PC-9 (cell line): ENCODE measurements around the gene SOX21. TPM values are rescaled to one million over a fixed set of nuclear protein-coding genes. Genes with fewer than 3 reads are reported as not detected.

Experiments used
- BruUV-seq: library from RNA; stranded (reverse); fragments of 400-500 nt; replicated peaks from 2 replicates; lab custom pipeline; 2021; lab: Mats Ljungman, UMichigan
- CTCF ChIA-PET: fragments of 300-600 bp; sonication (Branson Sonifier 250); formaldehyde crosslinking; loops from one replicate; lab custom pipeline; 2022; ENCODE audit warnings: antibody characterized with exemption; lab: Charles Lee
- POLR2A ChIA-PET: fragments of 300-600 bp; sonication (Branson Sonifier 250); formaldehyde crosslinking; loops from one replicate; lab custom pipeline; 2022; ENCODE audit warnings: antibody characterized with exemption; ENCODE audit not compliant: unreplicated experiment; lab: Charles Lee
- DNase-seq, 2 experiments: peaks; one replicate each; pipeline versions ENCODE4 v3.0.0 to v3.0.0-alpha.2; 2015 to 2022; ENCODE audit warnings: mixed read lengths in 1 of 2
- H2AFZ ChIP-seq: fragments of 200-600 bp; sonication (generic); 2 replicates; pipeline ENCODE4 v1.8.1; 2017; ENCODE audit warnings: antibody characterized with exemption
- H3F3A ChIP-seq: fragments of 200-600 bp; sonication (generic); 2 replicates; pipeline ENCODE4 v1.8.1; 2017; ENCODE audit warnings: antibody characterized with exemption, mild to moderate bottlenecking, low read depth; ENCODE audit not compliant: insufficient read depth
- H3K27ac ChIP-seq: fragments of 200-600 bp; sonication (generic); 2 replicates; pipeline ENCODE4 v1.6.1; 2016; ENCODE audit warnings: mixed run types
- H3K27me3 ChIP-seq: fragments of 200-600 bp; sonication (generic); 2 replicates; pipeline ENCODE4 v1.6.1; 2016; ENCODE audit warnings: low read depth, mixed run types; ENCODE audit not compliant: insufficient read depth
- H3K36me3 ChIP-seq: fragments of 200-600 bp; sonication (generic); 2 replicates; pipeline ENCODE4 v1.6.1; 2016; ENCODE audit warnings: low read depth, mixed run types
- H3K4me1 ChIP-seq: fragments of 200-600 bp; sonication (generic); replicated peaks from 2 replicates; pipeline ENCODE4 v1.6.1; 2016; ENCODE audit warnings: mixed run types; ENCODE audit not compliant: insufficient read depth
- H3K4me2 ChIP-seq: fragments of 200-600 bp; sonication (generic); 2 replicates; pipeline ENCODE4 v1.6.1; 2017; ENCODE audit warnings: mixed run types
- H3K4me3 ChIP-seq: fragments of 200-600 bp; sonication (generic); 2 replicates; pipeline ENCODE4 v1.6.1; 2016; ENCODE audit warnings: mixed run types
- H3K79me2 ChIP-seq: fragments of 200-600 bp; sonication (generic); 2 replicates; pipeline ENCODE4 v1.6.1; 2017; ENCODE audit warnings: low read depth, mixed run types
- H3K9me2 ChIP-seq: fragments of 200-600 bp; sonication (generic); 2 replicates; pipeline ENCODE4 v1.8.1; 2017; ENCODE audit warnings: mild to moderate bottlenecking; ENCODE audit not compliant: insufficient read depth
- H3K9me3 ChIP-seq: fragments of 200-600 bp; sonication (generic); 2 replicates; pipeline ENCODE4 v1.8.1; 2016; ENCODE audit warnings: low read depth; ENCODE audit not compliant: insufficient read depth
- H4K20me1 ChIP-seq: fragments of 200-600 bp; sonication (generic); 2 replicates; pipeline ENCODE4 v1.8.1; 2017; ENCODE audit not compliant: insufficient read depth
- CTCF ChIP-seq: fragments of 200-600 bp; sonication (generic); conservative IDR thresholded peaks from 2 replicates; pipeline ENCODE4 v1.6.1; 2017; ENCODE audit warnings: mixed run types, antibody characterized with exemption, mild to moderate bottlenecking, moderate library complexity
- EZH2 ChIP-seq: fragments of 200-600 bp; sonication (generic); IDR thresholded peaks from 2 replicates; pipeline ENCODE4 v1.8.0; 2017; ENCODE audit warnings: antibody characterized with exemption, low read depth
- intact Hi-C: fragments of 100-400 bp; cut with micrococcal nuclease; formaldehyde crosslinking; loops from one replicate; pipeline ENCODE4 v1.10.0; 2022; ENCODE audit not compliant: unreplicated experiment
- total RNA-seq: library from RNA; stranded (reverse); gene quantifications from 2 replicates; pipeline ENCODE4 v1.2.3, GENCODE V29; 2021

The SOX21 gene
- total RNA-seq, 1 experiment from 2014 or later = not detected

- TF ChIP-seq EZH2 (no peak), CTCF (no peak)
- Histone ChIP-seq H3K4me2 (no peak overlapping the region), H3K79me2 (no peaks in the 10 kb centered on the region), H3K27ac (no peak overlapping the region), H3K9me2 (no peaks in the 10 kb centered on the region), H3K4me1 (no peaks in the 10 kb centered on the region), H4K20me1 (no peaks in the 10 kb centered on the region), H2AFZ (no peak overlapping the region), H3K36me3 (no peaks in the 10 kb centered on the region), H3F3A (no peaks in the 10 kb centered on the region), H3K4me3 (no peak overlapping the region), H3K27me3 (peaks cover 36% of the 10 kb centered on the region; the same call in 1 of the 2 replicates), H3K9me3 (no peaks in the 10 kb centered on the region)
- DNase-seq = no peak
- ChIA-PET CTCF (no interaction called here), POLR2A (no interaction called here)
- BruUV-seq = no TSS peak
- intact Hi-C loops = no loop called here
These were observed 46.2 kb upstream of the SOX21 start for GRCh38 chr13:94758436-94758960.

GRCh38 chr13:94753327-94753726, 41.0 kb upstream of the SOX21 start:
- Histone ChIP-seq H3F3A (no peaks in the 10 kb centered on the region), H3K36me3 (no peaks in the 10 kb centered on the region), H3K9me2 (no peaks in the 10 kb centered on the region), H3K4me3 (no peak overlapping the region), H3K9me3 (no peaks in the 10 kb centered on the region), H3K79me2 (no peaks in the 10 kb centered on the region), H2AFZ (no peak overlapping the region), H3K27me3 (peaks cover 55% of the 10 kb centered on the region; the same call in 1 of the 2 replicates), H3K4me1 (no peaks in the 10 kb centered on the region), H3K4me2 (no peak overlapping the region), H3K27ac (no peak overlapping the region), H4K20me1 (no peaks in the 10 kb centered on the region)
- no peak for DNase-seq
- intact Hi-C loops = no loop called here
- TF ChIP-seq CTCF (no peak), EZH2 (no peak)
- ChIA-PET POLR2A (no interaction called here), CTCF (no interaction called here)
- no TSS peak for BruUV-seq

- Histone ChIP-seq H2AFZ (no peak overlapping the region), H3K27me3 (peaks cover 45% of the 10 kb centered on the region), H3K27ac (no peak overlapping the region), H3K9me2 (no peaks in the 10 kb centered on the region), H3K4me3 (no peak overlapping the region), H3F3A (no peaks in the 10 kb centered on the region), H3K9me3 (no peaks in the 10 kb centered on the region), H3K36me3 (no peaks in the 10 kb centered on the region), H4K20me1 (no peaks in the 10 kb centered on the region), H3K79me2 (no peaks in the 10 kb centered on the region), H3K4me1 (no peaks in the 10 kb centered on the region), H3K4me2 (no peak overlapping the region)
- DNase-seq = no peak
- intact Hi-C loops = no loop called here
- CTCF ChIA-PET = no interaction called here
- no TSS peak for BruUV-seq
- POLR2A ChIA-PET = no interaction called here
- TF ChIP-seq EZH2 (no peak; the same call in 1 of the 2 replicates), CTCF (no peak)
These were observed 36.8 kb upstream of the SOX21 start for GRCh38 chr13:94749162-94749561.
